ENCODE measurements around the gene ZNF622. TPM values are rescaled to one million over a fixed set of nuclear protein-coding genes. Genes with fewer than 3 reads are reported as not detected.
A peak's percentile ranks its signal among the peaks of the same experiment; 100 is the strongest.

The ZNF622 gene
- total RNA-seq, result 10 to 100 TPM; 36.0 to 38.1 TPM

- H3K36me3 Mint-ChIP-seq (ENCODE audit: low read depth), result peaks cover 56% of the 10 kb centered on the region
- no peaks in the 10 kb centered on the region for H3K27me3 Mint-ChIP-seq
- peaks cover 76% of the 10 kb centered on the region for H3K4me1 Mint-ChIP-seq
- peak within 1 kb of the TSS; percentile 98 for H3K4me3 Mint-ChIP-seq
- POLR2A ChIA-PET, result interaction anchor here (0.9 to 1.1 kb wide), 2 partner anchors 10 to 13 kb away, joined by 3 to 5 read pairs; no protein-coding TSS in a partner anchor
- H3K9me3 Mint-ChIP-seq, result no peaks in the 10 kb centered on the region
- DNase-seq, result peak; percentile 91
- CTCF ChIA-PET, result interaction anchor here (2.8 kb wide), 1 partner anchor 10 kb away, joined by 15 read pairs; no protein-coding TSS in a partner anchor
- H3K27ac Mint-ChIP-seq, result peak within 1 kb of the TSS; percentile 94
These were observed at the start of gene ZNF622 for GRCh38 chr5:16465544-16466432. Gene ZNF622, minus strand, starts transcription at chr5:16465800. Its CDS starts 135 bp downstream, at chr5:16465665.

- H3K36me3 Mint-ChIP-seq (ENCODE audit: low read depth), result no peaks in the 10 kb centered on the region
- H3K4me1 Mint-ChIP-seq, result no peaks in the 10 kb centered on the region
- H3K27ac Mint-ChIP-seq, result no peak overlapping the region
- H3K9me3 Mint-ChIP-seq, result no peaks in the 10 kb centered on the region
- ChIA-PET POLR2A (no interaction called here), CTCF (interaction anchor here (0.7 kb wide), 1 partner anchor 13 kb away, joined by 6 read pairs; no protein-coding TSS in a partner anchor)
- H3K4me3 Mint-ChIP-seq, result no peak overlapping the region
- H3K27me3 Mint-ChIP-seq, result no peaks in the 10 kb centered on the region
- no peak for DNase-seq
These were observed 44.5 kb upstream of the ZNF622 start for GRCh38 chr5:16510098-16510497.

GRCh38 chr5:16508730-16509531 is 43.3 kb upstream of the ZNF622 start:
- H3K4me3 Mint-ChIP-seq, result no peak overlapping the region
- no peaks in the 10 kb centered on the region for H3K4me1 Mint-ChIP-seq
- H3K27me3 Mint-ChIP-seq, result no peaks in the 10 kb centered on the region
- H3K9me3 Mint-ChIP-seq, result no peaks in the 10 kb centered on the region
- no peaks in the 10 kb centered on the region for H3K36me3 Mint-ChIP-seq (ENCODE audit: low read depth)
- H3K27ac Mint-ChIP-seq, result no peak overlapping the region
- ChIA-PET CTCF (no interaction called here), POLR2A (no interaction called here)
- no peak for DNase-seq

- H3K36me3 Mint-ChIP-seq (ENCODE audit: low read depth), result no peaks in the 10 kb centered on the region
- H3K9me3 Mint-ChIP-seq, result no peaks in the 10 kb centered on the region
- ChIA-PET CTCF (interaction anchor here (1.8 kb wide), 1 partner anchor 45 kb away, joined by 3 read pairs; no protein-coding TSS in a partner anchor), POLR2A (no interaction called here)
- DNase-seq, result no peak
- H3K27me3 Mint-ChIP-seq, result no peaks in the 10 kb centered on the region
- H3K27ac Mint-ChIP-seq, result no peak overlapping the region
- no peaks in the 10 kb centered on the region for H3K4me1 Mint-ChIP-seq
- H3K4me3 Mint-ChIP-seq, result no peak overlapping the region
These were observed 42.1 kb upstream of the ZNF622 start for GRCh38 chr5:16507716-16508115.

GRCh38 chr5:16505904-16506303 is 40.3 kb upstream of the ZNF622 start:
- no peak for DNase-seq
- Mint-ChIP-seq H3K9me3 (no peaks in the 10 kb centered on the region), H3K4me3 (no peak overlapping the region), H3K4me1 (no peaks in the 10 kb centered on the region), H3K36me3 (ENCODE audit: low read depth) (no peaks in the 10 kb centered on the region), H3K27me3 (no peaks in the 10 kb centered on the region), H3K27ac (no peak overlapping the region)
- ChIA-PET CTCF (interaction anchor here (1.8 kb wide), 1 partner anchor 47 kb away, joined by 3 read pairs; no protein-coding TSS in a partner anchor), POLR2A (no interaction called here)

GRCh38 chr5:16505140-16505891 is 39.7 kb upstream of the ZNF622 start:
- no peak for DNase-seq

GRCh38 chr5:16504571-16504970 is 39.0 kb upstream of the ZNF622 start:
- no peaks in the 10 kb centered on the region for H3K27me3 Mint-ChIP-seq
- H3K36me3 Mint-ChIP-seq (ENCODE audit: low read depth), result no peaks in the 10 kb centered on the region
- no peak overlapping the region for H3K4me3 Mint-ChIP-seq
- no peak for DNase-seq
- no peak overlapping the region for H3K27ac Mint-ChIP-seq
- H3K4me1 Mint-ChIP-seq, result no peaks in the 10 kb centered on the region
- ChIA-PET CTCF (no interaction called here), POLR2A (no interaction called here)
- no peaks in the 10 kb centered on the region for H3K9me3 Mint-ChIP-seq

More at GRCh38 chr5:16505140-16505891, 39.7 kb upstream of the ZNF622 start:
- H3K4me3 Mint-ChIP-seq, result no peak overlapping the region
- CTCF ChIA-PET, result no interaction called here
- POLR2A ChIA-PET, result no interaction called here
- H3K4me1 Mint-ChIP-seq, result no peaks in the 10 kb centered on the region
- H3K36me3 Mint-ChIP-seq (ENCODE audit: low read depth), result no peaks in the 10 kb centered on the region
- no peak overlapping the region for H3K27ac Mint-ChIP-seq
- H3K9me3 Mint-ChIP-seq, result no peaks in the 10 kb centered on the region
- H3K27me3 Mint-ChIP-seq, result no peaks in the 10 kb centered on the region

GRCh38 chr5:16502866-16503265 is 37.3 kb upstream of the ZNF622 start:
- no peak overlapping the region for H3K4me3 Mint-ChIP-seq
- ChIA-PET POLR2A (no interaction called here), CTCF (no interaction called here)
- no peaks in the 10 kb centered on the region for H3K9me3 Mint-ChIP-seq
- no peaks in the 10 kb centered on the region for H3K36me3 Mint-ChIP-seq (ENCODE audit: low read depth)
- no peaks in the 10 kb centered on the region for H3K27me3 Mint-ChIP-seq
- H3K27ac Mint-ChIP-seq, result no peak overlapping the region
- H3K4me1 Mint-ChIP-seq, result no peaks in the 10 kb centered on the region
- no peak for DNase-seq

GRCh38 chr5:16500024-16500423 is 34.4 kb upstream of the ZNF622 start:
- Mint-ChIP-seq H3K9me3 (peaks cover 5% of the 10 kb centered on the region), H3K4me3 (no peak overlapping the region), H3K27ac (no peak overlapping the region), H3K27me3 (no peaks in the 10 kb centered on the region), H3K4me1 (no peaks in the 10 kb centered on the region), H3K36me3 (ENCODE audit: low read depth) (peaks cover 1% of the 10 kb centered on the region)
- ChIA-PET POLR2A (no interaction called here), CTCF (no interaction called here)
- DNase-seq, result no peak

- no peaks in the 10 kb centered on the region for H3K27me3 Mint-ChIP-seq
- no peak overlapping the region for H3K27ac Mint-ChIP-seq
- peaks cover 8% of the 10 kb centered on the region for H3K36me3 Mint-ChIP-seq (ENCODE audit: low read depth)
- no peak overlapping the region for H3K4me3 Mint-ChIP-seq
- DNase-seq, result no peak
- H3K9me3 Mint-ChIP-seq, result peaks cover 11% of the 10 kb centered on the region
- no peaks in the 10 kb centered on the region for H3K4me1 Mint-ChIP-seq
- CTCF ChIA-PET, result no interaction called here
- POLR2A ChIA-PET, result no interaction called here
These were observed 31.9 kb upstream of the ZNF622 start for GRCh38 chr5:16497546-16497945.

GRCh38 chr5:16493261-16493660 is 27.7 kb upstream of the ZNF622 start:
- ChIA-PET CTCF (no interaction called here), POLR2A (no interaction called here)
- no peak overlapping the region for H3K27ac Mint-ChIP-seq
- no peak for DNase-seq
- H3K4me1 Mint-ChIP-seq, result no peaks in the 10 kb centered on the region
- H3K4me3 Mint-ChIP-seq, result no peak overlapping the region
- H3K27me3 Mint-ChIP-seq, result no peaks in the 10 kb centered on the region
- H3K36me3 Mint-ChIP-seq (ENCODE audit: low read depth), result peaks cover 8% of the 10 kb centered on the region
- H3K9me3 Mint-ChIP-seq, result peaks cover 11% of the 10 kb centered on the region

GRCh38 chr5:16492398-16493140 is 27.0 kb upstream of the ZNF622 start:
- H3K4me3 Mint-ChIP-seq, result no peak overlapping the region
- no peaks in the 10 kb centered on the region for H3K27me3 Mint-ChIP-seq
- ChIA-PET POLR2A (no interaction called here), CTCF (no interaction called here)
- no peaks in the 10 kb centered on the region for H3K4me1 Mint-ChIP-seq
- no peak for DNase-seq
- H3K36me3 Mint-ChIP-seq (ENCODE audit: low read depth), result peaks cover 8% of the 10 kb centered on the region
- peaks cover 11% of the 10 kb centered on the region for H3K9me3 Mint-ChIP-seq
- no peak overlapping the region for H3K27ac Mint-ChIP-seq

All from activated CD4-positive, alpha-beta memory T cell treated with anti-CD3 and anti-CD28 coated beads, Interleukin-2, amount 10 ng/mL, durations not matched to agents 7 days and 5 days (primary cell).